KMS-11 (cell line): Measurements from ENCODE around the gene ITGB7.

Experiments used
- H2AFZ ChIP-seq: fragments of 200-600 bp; sonication (generic); 2 replicates; pipeline ENCODE4 v1.6.1; 2016; ENCODE audit warnings: antibody characterized with exemption, mixed run types, low read depth
- H3K27ac ChIP-seq: fragments of 200-600 bp; sonication (generic); 2 replicates; pipeline ENCODE4 v1.6.1; 2016; ENCODE audit warnings: mild to moderate bottlenecking, mixed run types
- H3K27me3 ChIP-seq: fragments of 200-600 bp; sonication (generic); 2 replicates; pipeline ENCODE4 v1.6.1; 2017; ENCODE audit warnings: mild to moderate bottlenecking, low read depth, mixed run types, moderate library complexity; ENCODE audit not compliant: insufficient read depth
- H3K36me3 ChIP-seq: fragments of 200-600 bp; sonication (generic); 2 replicates; pipeline ENCODE4 v1.6.1; 2017; ENCODE audit warnings: mild to moderate bottlenecking, mixed run types; ENCODE audit not compliant: insufficient read depth
- H3K4me1 ChIP-seq: fragments of 200-600 bp; sonication (generic); 2 replicates; pipeline ENCODE4 v1.6.1; 2016; ENCODE audit warnings: mild to moderate bottlenecking, low read depth, mixed run types; ENCODE audit not compliant: poor library complexity, severe bottlenecking
- H3K4me2 ChIP-seq: fragments of 200-600 bp; sonication (generic); 2 replicates; pipeline ENCODE4 v1.7.0; 2016; ENCODE audit warnings: mild to moderate bottlenecking, mixed run types
- H3K4me3 ChIP-seq: fragments of 200-600 bp; sonication (generic); IDR thresholded peaks from 2 replicates; pipeline ENCODE4 v1.6.1; 2017; ENCODE audit warnings: low read depth, low read length, mixed read lengths; ENCODE audit not compliant: insufficient read depth
- H3K79me2 ChIP-seq: fragments of 200-600 bp; sonication (generic); 2 replicates; pipeline ENCODE4 v1.6.1; 2016; ENCODE audit warnings: low read depth, mixed run types; ENCODE audit not compliant: insufficient read depth
- H3K9ac ChIP-seq: fragments of 200-600 bp; sonication (generic); 2 replicates; pipeline ENCODE4 v1.6.1; 2016; ENCODE audit warnings: mild to moderate bottlenecking, mixed run types
- H4K20me1 ChIP-seq: fragments of 200-600 bp; sonication (generic); 2 replicates; pipeline ENCODE4 v1.6.1; 2016; ENCODE audit warnings: mild to moderate bottlenecking, mixed run types; ENCODE audit not compliant: insufficient read depth
- TF ChIP-seq, protein P1 (sequence below): fragments of 200-600 bp; sonication (generic); conservative IDR thresholded peaks from 2 replicates; pipeline ENCODE4 v1.6.1; 2017; ENCODE audit warnings: low read depth, mild to moderate bottlenecking, antibody characterized with exemption, low read length, moderate library complexity, mixed read lengths

Gene ITGB7

DNA sequence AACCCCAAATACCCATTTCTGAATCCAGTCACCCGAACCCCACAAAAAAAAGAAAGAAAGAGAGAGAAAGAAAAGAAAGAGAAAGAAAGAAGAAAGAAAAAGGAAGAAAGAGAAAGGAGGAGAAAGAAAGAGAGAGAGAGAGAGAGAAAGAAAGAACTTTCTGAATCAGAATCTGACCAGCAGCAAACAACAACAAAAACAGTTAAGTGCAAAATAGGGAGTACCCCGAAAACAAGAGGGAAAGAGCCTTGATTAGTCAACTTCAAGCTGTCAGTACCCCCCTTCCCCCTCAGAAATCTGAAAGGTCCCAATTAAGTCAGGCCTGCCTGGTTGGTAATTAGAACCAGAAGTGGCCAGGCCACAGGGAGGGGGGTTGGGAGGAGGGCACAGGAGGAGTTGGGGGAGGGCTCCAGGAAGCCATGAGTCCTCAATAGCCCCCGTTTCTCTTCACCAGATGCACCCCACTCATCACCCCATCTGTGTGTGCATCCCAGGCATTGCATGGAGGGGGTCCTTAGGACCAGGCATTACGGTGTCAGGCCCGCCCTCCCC, 15.2 kb upstream of the ITGB7 start:
- no peaks in the 10 kb centered on the region for H3K27me3 ChIP-seq
- H3K27ac ChIP-seq = peak overlapping the region; percentile 71
- H3K4me1 ChIP-seq = peaks cover 57% of the 10 kb centered on the region
- no peaks in the 10 kb centered on the region for H3K36me3 ChIP-seq
- no peak overlapping the region for H3K4me3 ChIP-seq
- TF ChIP-seq, protein P1, sequence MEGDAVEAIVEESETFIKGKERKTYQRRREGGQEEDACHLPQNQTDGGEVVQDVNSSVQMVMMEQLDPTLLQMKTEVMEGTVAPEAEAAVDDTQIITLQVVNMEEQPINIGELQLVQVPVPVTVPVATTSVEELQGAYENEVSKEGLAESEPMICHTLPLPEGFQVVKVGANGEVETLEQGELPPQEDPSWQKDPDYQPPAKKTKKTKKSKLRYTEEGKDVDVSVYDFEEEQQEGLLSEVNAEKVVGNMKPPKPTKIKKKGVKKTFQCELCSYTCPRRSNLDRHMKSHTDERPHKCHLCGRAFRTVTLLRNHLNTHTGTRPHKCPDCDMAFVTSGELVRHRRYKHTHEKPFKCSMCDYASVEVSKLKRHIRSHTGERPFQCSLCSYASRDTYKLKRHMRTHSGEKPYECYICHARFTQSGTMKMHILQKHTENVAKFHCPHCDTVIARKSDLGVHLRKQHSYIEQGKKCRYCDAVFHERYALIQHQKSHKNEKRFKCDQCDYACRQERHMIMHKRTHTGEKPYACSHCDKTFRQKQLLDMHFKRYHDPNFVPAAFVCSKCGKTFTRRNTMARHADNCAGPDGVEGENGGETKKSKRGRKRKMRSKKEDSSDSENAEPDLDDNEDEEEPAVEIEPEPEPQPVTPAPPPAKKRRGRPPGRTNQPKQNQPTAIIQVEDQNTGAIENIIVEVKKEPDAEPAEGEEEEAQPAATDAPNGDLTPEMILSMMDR = no peak
- H2AFZ ChIP-seq = peak overlapping the region; percentile 91; the same call in 1 of the 2 replicates
- peaks cover 24% of the 10 kb centered on the region; the same call in 1 of the 2 replicates for H3K79me2 ChIP-seq
- peak overlapping the region; percentile 26; the same call in 1 of the 2 replicates for H3K9ac ChIP-seq
- peak overlapping the region; percentile 100 for H3K4me2 ChIP-seq
- no peaks in the 10 kb centered on the region for H4K20me1 ChIP-seq

DNA sequence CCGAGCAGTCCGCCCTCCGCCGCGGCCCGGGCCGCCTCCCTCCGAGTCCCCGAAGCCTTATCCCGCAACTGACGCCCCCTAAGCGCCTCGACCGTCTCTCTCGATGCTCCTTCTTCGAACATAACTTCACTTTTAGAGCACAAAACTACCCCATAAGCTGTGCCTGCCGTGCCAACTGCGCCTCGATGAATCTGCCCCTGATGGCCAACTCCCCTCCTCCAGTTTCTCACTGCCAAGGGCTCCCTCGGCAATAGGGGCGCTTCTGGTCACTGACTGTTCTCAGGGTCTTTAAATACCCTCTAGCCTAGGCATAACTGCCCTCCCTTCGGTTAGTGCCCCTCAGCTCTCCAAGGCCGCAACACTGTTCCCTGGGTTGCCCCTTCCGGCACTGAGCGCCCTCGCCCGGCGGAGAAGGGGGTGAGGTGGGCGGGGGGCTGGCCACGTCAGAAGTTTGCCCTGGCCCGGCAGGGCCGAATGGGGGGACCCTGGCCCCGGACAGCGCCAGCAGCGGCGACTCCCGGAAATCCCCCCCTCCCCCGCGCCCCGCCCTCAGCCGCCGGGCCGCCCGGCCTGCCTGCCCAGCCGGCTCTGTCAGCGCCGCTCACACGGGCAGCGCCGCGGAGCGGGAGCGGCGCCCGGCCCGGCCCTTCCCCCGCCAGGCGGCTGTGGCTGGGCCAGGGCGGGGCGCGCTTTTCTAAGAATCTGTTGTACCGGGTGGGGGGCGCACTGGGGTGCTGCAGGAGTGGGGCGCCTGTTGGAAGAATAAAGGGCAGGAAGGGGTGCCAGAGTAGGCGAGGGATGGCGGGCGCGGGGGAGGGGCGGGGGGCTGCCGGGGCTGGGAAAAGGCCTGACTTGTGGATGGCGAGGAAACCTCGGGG, 14.4 kb upstream of the ITGB7 start:
- peaks cover 58% of the 10 kb centered on the region for H3K4me1 ChIP-seq
- no peaks in the 10 kb centered on the region for H3K27me3 ChIP-seq
- H3K4me3 ChIP-seq = no peak overlapping the region
- peak overlapping the region; percentile 100 for H3K4me2 ChIP-seq
- peaks cover 29% of the 10 kb centered on the region; the same call in 1 of the 2 replicates for H3K79me2 ChIP-seq
- H3K9ac ChIP-seq = peak overlapping the region; percentile 40; the same call in 1 of the 2 replicates
- TF ChIP-seq, protein P1 = peak; percentile 63
- no peaks in the 10 kb centered on the region for H4K20me1 ChIP-seq
- no peaks in the 10 kb centered on the region for H3K36me3 ChIP-seq
- peak overlapping the region; percentile 71 for H3K27ac ChIP-seq
- peak overlapping the region; percentile 91 for H2AFZ ChIP-seq

DNA sequence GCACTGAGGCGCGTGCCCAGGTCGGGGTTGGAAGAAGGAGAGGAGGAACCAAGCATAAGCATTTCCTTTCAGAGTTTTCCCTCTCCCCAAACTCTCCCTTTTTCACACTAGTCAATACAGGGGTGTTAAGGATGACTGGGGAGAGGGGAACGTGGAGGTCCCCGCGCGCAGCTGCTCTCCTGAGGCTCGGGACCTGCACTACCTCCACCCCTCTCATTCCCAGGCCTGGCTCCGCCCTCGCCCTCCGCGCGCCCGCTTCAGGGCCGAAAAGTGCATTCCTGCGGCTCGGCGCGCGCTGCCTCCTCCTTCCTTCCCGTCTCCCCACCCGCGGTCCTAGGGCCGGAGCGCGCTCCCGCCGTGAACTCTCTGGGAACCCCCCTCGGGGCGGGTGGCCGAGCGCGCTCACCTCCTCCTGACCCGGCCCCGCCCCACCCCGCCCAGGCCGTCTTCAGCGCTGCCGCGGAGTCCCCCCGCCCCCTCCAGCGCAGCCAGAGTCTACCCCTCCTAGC, 13.7 kb upstream of the ITGB7 start:
- Histone ChIP-seq H3K4me3 (no peak overlapping the region), H3K27me3 (no peaks in the 10 kb centered on the region), H3K27ac (peak overlapping the region; percentile 71), H3K4me1 (peaks cover 58% of the 10 kb centered on the region), H3K4me2 (peak overlapping the region; percentile 100), H3K9ac (no peak overlapping the region; the same call in 1 of the 2 replicates), H3K36me3 (no peaks in the 10 kb centered on the region), H3K79me2 (peaks cover 29% of the 10 kb centered on the region; the same call in 1 of the 2 replicates), H2AFZ (peak overlapping the region; percentile 91), H4K20me1 (no peaks in the 10 kb centered on the region)
- TF ChIP-seq, protein P1 = no peak

DNA sequence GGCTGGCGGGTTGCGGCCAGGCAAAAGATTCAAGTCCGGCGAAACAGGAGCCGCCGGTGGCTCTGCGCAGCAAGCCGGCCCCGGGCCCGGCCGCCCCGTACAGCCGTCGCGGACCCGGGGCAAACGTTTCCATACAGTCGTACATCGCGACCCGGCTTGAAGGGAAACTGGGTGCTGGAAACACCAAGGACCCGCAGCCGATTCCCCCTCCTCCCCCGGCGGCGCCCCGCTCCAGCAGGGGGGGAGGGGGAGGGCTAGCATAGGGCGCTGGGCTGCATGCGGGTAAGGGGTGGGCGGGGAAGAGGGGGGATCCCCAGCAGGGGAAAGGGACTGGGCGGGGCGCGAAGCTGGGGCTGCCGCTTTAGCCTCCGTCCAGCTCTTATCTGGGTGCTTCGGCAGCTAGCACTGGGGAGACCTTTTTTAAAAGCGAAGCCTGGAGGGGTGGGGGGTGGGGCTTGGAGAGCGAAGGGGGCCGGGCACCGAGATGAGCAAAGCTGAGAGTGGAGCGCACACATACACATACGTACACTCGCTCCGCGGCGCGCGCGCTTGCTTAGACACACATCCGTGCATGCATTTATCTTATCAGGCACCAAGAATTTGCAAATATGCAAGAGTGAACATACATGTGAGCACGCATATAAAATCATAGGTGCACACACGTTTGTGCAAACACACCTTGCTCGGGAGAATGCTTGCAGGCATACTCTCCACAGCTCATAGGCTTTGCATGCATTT, 13.1 kb upstream of the ITGB7 start:
- H4K20me1 ChIP-seq = no peaks in the 10 kb centered on the region
- H3K27ac ChIP-seq = peak overlapping the region; percentile 24; the same call in 1 of the 2 replicates
- H3K4me1 ChIP-seq = peaks cover 57% of the 10 kb centered on the region
- no peaks in the 10 kb centered on the region for H3K27me3 ChIP-seq
- H3K4me3 ChIP-seq = peak overlapping the region; percentile 76
- H3K79me2 ChIP-seq = peaks cover 29% of the 10 kb centered on the region; the same call in 1 of the 2 replicates
- H3K4me2 ChIP-seq = peak overlapping the region; percentile 76
- TF ChIP-seq, protein P1 = no peak
- no peaks in the 10 kb centered on the region for H3K36me3 ChIP-seq
- peak overlapping the region; percentile 14; the same call in 1 of the 2 replicates for H3K9ac ChIP-seq
- H2AFZ ChIP-seq = peak overlapping the region; percentile 34
